ENCODE results near the gene RDH14. TPM values are rescaled to one million over a fixed set of nuclear protein-coding genes. Genes with fewer than 3 reads are reported as not detected.

The RDH14 gene
- total RNA-seq, 1 donor from 2014 or later = 42.6 TPM

DNA sequence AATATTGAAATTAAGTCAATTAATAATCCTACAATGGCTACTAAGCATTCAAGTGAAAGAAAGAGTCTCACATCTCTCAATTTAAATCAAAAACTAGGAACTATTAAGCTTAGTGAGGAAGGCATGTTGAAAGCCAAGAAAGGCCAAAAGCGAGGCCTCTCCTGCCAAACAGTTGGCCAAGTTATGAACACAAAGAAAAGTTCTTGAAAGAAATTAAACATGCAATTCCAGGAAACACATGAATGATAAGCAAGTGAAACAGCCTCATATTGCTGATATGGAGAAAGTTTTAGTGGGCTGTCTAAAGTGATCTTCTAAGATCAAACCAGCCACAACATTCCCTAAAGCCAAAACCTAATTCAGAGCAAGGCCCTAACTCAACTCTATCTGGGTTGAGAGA is 11.8 kb downstream of the RDH14 start:
- DNase-seq = no peak
- no peaks in the 10 kb centered on the region for H3K36me3 ChIP-seq
- intact Hi-C loops (cut with micrococcal nuclease) = no loop called here
- H3K27me3 ChIP-seq (ENCODE audit: low read depth) = no peaks in the 10 kb centered on the region
- H3K4me3 ChIP-seq = no peak overlapping the region
- H3K4me1 ChIP-seq = peaks cover 67% of the 10 kb centered on the region
- no peaks in the 10 kb centered on the region for H3K9me3 ChIP-seq (replicated peaks)
- TF ChIP-seq, protein P1, sequence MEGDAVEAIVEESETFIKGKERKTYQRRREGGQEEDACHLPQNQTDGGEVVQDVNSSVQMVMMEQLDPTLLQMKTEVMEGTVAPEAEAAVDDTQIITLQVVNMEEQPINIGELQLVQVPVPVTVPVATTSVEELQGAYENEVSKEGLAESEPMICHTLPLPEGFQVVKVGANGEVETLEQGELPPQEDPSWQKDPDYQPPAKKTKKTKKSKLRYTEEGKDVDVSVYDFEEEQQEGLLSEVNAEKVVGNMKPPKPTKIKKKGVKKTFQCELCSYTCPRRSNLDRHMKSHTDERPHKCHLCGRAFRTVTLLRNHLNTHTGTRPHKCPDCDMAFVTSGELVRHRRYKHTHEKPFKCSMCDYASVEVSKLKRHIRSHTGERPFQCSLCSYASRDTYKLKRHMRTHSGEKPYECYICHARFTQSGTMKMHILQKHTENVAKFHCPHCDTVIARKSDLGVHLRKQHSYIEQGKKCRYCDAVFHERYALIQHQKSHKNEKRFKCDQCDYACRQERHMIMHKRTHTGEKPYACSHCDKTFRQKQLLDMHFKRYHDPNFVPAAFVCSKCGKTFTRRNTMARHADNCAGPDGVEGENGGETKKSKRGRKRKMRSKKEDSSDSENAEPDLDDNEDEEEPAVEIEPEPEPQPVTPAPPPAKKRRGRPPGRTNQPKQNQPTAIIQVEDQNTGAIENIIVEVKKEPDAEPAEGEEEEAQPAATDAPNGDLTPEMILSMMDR (IDR thresholded peaks at IDR 0.05; ENCODE audit: borderline replicate concordance) = no peak
- no peak overlapping the region for H3K27ac ChIP-seq (replicated peaks)

- TF ChIP-seq, protein P1 (IDR thresholded peaks at IDR 0.05; ENCODE audit: borderline replicate concordance) = no peak
- Histone ChIP-seq H3K27ac (replicated peaks) (no peak overlapping the region), H3K27me3 (ENCODE audit: low read depth) (no peaks in the 10 kb centered on the region), H3K36me3 (no peaks in the 10 kb centered on the region), H3K9me3 (replicated peaks) (no peaks in the 10 kb centered on the region), H3K4me1 (peaks cover 53% of the 10 kb centered on the region), H3K4me3 (no peak overlapping the region)
- intact Hi-C loops (cut with micrococcal nuclease) = no loop called here
- DNase-seq = no peak
Observed at GRCh38 chr2:18546567-18546966, 13.9 kb downstream of the RDH14 start.

- Histone ChIP-seq H3K9me3 (replicated peaks) (peaks cover 5% of the 10 kb centered on the region), H3K27ac (replicated peaks) (no peak overlapping the region), H3K27me3 (ENCODE audit: low read depth) (no peaks in the 10 kb centered on the region), H3K36me3 (no peaks in the 10 kb centered on the region), H3K4me3 (no peak overlapping the region), H3K4me1 (peaks cover 42% of the 10 kb centered on the region)
- intact Hi-C loops (cut with micrococcal nuclease) = no loop called here
- TF ChIP-seq, protein P1 (IDR thresholded peaks at IDR 0.05; ENCODE audit: borderline replicate concordance) = no peak
- DNase-seq = no peak
Observed at GRCh38 chr2:18545384-18545783, 15.1 kb downstream of the RDH14 start.

DNA sequence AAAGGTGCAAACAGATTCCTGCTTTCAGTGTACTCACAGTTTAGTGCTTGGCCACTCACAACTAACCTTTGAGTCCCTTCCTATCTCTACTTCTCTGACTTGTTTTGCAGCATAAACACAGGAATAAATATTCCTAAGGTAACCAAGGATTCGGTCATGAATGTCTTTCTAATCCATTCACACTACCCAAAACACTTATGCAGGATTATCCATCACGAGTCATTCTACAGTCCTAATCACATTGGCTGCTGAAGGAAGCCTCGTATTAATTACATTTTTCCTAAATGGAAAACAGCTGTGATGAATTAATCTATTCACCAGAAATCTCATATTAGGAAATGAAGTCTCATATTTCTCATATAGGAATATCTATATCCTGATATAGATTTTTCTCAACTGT is 16.3 kb downstream of the RDH14 start:
- DNase-seq = no peak
- H3K27me3 ChIP-seq (ENCODE audit: low read depth) = no peaks in the 10 kb centered on the region
- intact Hi-C loops (cut with micrococcal nuclease) = no loop called here
- H3K4me3 ChIP-seq = no peak overlapping the region
- peaks cover 30% of the 10 kb centered on the region for H3K4me1 ChIP-seq
- H3K27ac ChIP-seq (replicated peaks) = no peak overlapping the region
- no peaks in the 10 kb centered on the region for H3K36me3 ChIP-seq
- peaks cover 6% of the 10 kb centered on the region for H3K9me3 ChIP-seq (replicated peaks)
- TF ChIP-seq, protein P1 (IDR thresholded peaks at IDR 0.05; ENCODE audit: borderline replicate concordance) = no peak

- Histone ChIP-seq H3K27ac (replicated peaks) (no peak overlapping the region), H3K27me3 (ENCODE audit: low read depth) (no peaks in the 10 kb centered on the region), H3K36me3 (no peaks in the 10 kb centered on the region), H3K4me3 (no peak overlapping the region), H3K9me3 (replicated peaks) (peaks cover 6% of the 10 kb centered on the region), H3K4me1 (peaks cover 15% of the 10 kb centered on the region)
- no peak for DNase-seq
- intact Hi-C loops (cut with micrococcal nuclease) = no loop called here
- TF ChIP-seq, protein P1 (IDR thresholded peaks at IDR 0.05; ENCODE audit: borderline replicate concordance) = no peak
Observed at GRCh38 chr2:18540872-18541271, 19.6 kb downstream of the RDH14 start.

DNA sequence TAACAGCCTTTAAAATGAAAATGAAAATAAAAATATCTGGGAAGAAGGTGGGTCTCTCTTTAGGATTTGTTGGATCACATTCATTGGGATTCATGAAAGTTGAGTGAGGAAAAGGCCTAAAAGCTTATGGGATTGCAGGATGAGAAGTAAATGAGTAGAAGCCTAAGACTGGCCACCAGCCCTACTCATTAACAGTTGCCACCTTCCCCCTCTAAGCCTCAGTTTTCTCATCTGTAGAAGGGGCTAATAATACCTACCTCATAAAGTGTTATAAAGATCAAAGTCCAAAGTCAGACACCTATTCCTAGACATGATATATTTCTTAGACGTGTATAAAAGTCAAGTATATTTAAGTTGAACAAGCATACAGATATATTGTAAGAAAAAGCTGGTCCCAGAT is 23.8 kb downstream of the RDH14 start:
- TF ChIP-seq, protein P1 (IDR thresholded peaks at IDR 0.05; ENCODE audit: borderline replicate concordance) = no peak
- intact Hi-C loops (cut with micrococcal nuclease) = no loop called here

More for the DNA sequence above, 23.8 kb downstream of the RDH14 start:
- H3K4me3 ChIP-seq = no peak overlapping the region
- H3K9me3 ChIP-seq (replicated peaks) = peaks cover 6% of the 10 kb centered on the region
- no peaks in the 10 kb centered on the region for H3K27me3 ChIP-seq (ENCODE audit: low read depth)
- no peaks in the 10 kb centered on the region for H3K4me1 ChIP-seq
- no peak overlapping the region for H3K27ac ChIP-seq (replicated peaks)
- H3K36me3 ChIP-seq = no peaks in the 10 kb centered on the region
- DNase-seq = no peak
